Bone marrow (tissue), 2 donors: ENCODE measurements around the gene CNTN5.
"Not testable (repeated sequence)": the region's sequence is repeated elsewhere in the genome, so short reads cannot be mapped to it uniquely, and the experiment has no call there.

Source experiments
- DNase-seq, 2 donors: peaks; one replicate each; lab custom pipeline; 2025; lab: John Stamatoyannopoulos, UW

The CNTN5 gene

GRCh38 chr11:99277281-99277680, 256.5 kb downstream of the CNTN5 start:
- DNase-seq = no peak

GRCh38 chr11:99279266-99279665, 258.5 kb downstream of the CNTN5 start:
- DNase-seq = no peak

- no peak for DNase-seq
Observed at GRCh38 chr11:99281331-99281730, 260.6 kb downstream of the CNTN5 start.

- DNase-seq = not testable (repeated sequence)
Observed at GRCh38 chr11:99297925-99298324, 277.2 kb downstream of the CNTN5 start.

- DNase-seq = no peak
Observed at GRCh38 chr11:99307510-99308088, 286.9 kb downstream of the CNTN5 start.

GRCh38 chr11:99311870-99312269, 291.1 kb downstream of the CNTN5 start:
- no peak for DNase-seq

GRCh38 chr11:99316776-99317520, 296.2 kb downstream of the CNTN5 start:
- DNase-seq = no peak

GRCh38 chr11:99320769-99321290, 300.1 kb downstream of the CNTN5 start:
- no peak for DNase-seq

- no peak for DNase-seq
Observed at GRCh38 chr11:99325847-99326246, 305.1 kb downstream of the CNTN5 start.

GRCh38 chr11:99327066-99327465, 306.3 kb downstream of the CNTN5 start:
- DNase-seq = no peak

- DNase-seq = no peak
Observed at GRCh38 chr11:99327527-99327926, 306.8 kb downstream of the CNTN5 start.

GRCh38 chr11:99333621-99334020, 312.9 kb downstream of the CNTN5 start:
- no peak for DNase-seq

GRCh38 chr11:99343117-99343516, 322.4 kb downstream of the CNTN5 start:
- DNase-seq = no peak

- DNase-seq = no peak
Observed at GRCh38 chr11:99349151-99349673, 328.5 kb downstream of the CNTN5 start.

- DNase-seq = no peak
Observed at GRCh38 chr11:99351624-99352023, 330.9 kb downstream of the CNTN5 start.

GRCh38 chr11:99352642-99353041, 331.9 kb downstream of the CNTN5 start:
- no peak for DNase-seq

GRCh38 chr11:99366546-99366945, 345.8 kb downstream of the CNTN5 start:
- no peak for DNase-seq

GRCh38 chr11:99368583-99368982, 347.8 kb downstream of the CNTN5 start:
- no peak for DNase-seq

GRCh38 chr11:99370549-99371216, 349.9 kb downstream of the CNTN5 start:
- DNase-seq = no peak

GRCh38 chr11:99371257-99371656, 350.5 kb downstream of the CNTN5 start:
- DNase-seq = no peak

- DNase-seq = no peak
Observed at GRCh38 chr11:99376463-99376862, 355.7 kb downstream of the CNTN5 start.

- no peak for DNase-seq
Observed at GRCh38 chr11:99383648-99384245, 363.0 kb downstream of the CNTN5 start.
